ENCODE results near the gene IGFBP2. TPM values are rescaled to one million over a fixed set of nuclear protein-coding genes. Genes with fewer than 3 reads are reported as not detected.

IGFBP2 gene
- total RNA-seq, 3 donors from 2014 or later, result 16.0 to 131 (median 115) TPM

DNA sequence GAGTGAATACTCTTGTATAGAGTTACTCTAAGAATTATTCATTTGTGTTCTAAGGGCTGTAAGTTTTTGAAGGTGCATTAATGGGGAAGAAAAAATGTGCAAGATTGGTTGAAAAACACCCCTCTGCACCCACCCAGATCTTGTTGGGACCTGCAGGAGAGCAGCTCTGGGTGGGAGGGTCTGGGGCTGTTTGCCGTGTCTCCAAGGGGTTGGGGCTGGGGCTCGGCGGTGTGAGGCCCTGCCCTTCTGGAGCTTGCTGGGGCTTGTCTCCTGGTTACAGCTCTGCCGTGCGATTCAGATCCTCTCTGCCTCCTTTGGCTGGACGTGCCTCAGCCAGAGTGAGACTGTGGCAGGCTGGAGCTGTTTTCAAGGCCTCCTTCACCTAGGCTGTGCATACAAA, 26.1 kb downstream of the IGFBP2 start:
- intact Hi-C loops (cut with DNase I; ENCODE audit: low total_unique reads), result no loop called here
- DNase-seq (ENCODE audit: low spot score in 2 of 2), result peak in 1 of 2 donors; percentile 55
- no peaks in the 10 kb centered on the region for H3K4me1 ChIP-seq
- TF ChIP-seq, protein P1, sequence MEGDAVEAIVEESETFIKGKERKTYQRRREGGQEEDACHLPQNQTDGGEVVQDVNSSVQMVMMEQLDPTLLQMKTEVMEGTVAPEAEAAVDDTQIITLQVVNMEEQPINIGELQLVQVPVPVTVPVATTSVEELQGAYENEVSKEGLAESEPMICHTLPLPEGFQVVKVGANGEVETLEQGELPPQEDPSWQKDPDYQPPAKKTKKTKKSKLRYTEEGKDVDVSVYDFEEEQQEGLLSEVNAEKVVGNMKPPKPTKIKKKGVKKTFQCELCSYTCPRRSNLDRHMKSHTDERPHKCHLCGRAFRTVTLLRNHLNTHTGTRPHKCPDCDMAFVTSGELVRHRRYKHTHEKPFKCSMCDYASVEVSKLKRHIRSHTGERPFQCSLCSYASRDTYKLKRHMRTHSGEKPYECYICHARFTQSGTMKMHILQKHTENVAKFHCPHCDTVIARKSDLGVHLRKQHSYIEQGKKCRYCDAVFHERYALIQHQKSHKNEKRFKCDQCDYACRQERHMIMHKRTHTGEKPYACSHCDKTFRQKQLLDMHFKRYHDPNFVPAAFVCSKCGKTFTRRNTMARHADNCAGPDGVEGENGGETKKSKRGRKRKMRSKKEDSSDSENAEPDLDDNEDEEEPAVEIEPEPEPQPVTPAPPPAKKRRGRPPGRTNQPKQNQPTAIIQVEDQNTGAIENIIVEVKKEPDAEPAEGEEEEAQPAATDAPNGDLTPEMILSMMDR (IDR thresholded peaks at IDR 0.05), result no peak
- no peak for TF ChIP-seq POLR2AphosphoS5 (IDR thresholded peaks at IDR 0.05)
- no peak for TF ChIP-seq POLR2A (IDR thresholded peaks at IDR 0.05)
- no peaks in the 10 kb centered on the region for H3K36me3 ChIP-seq
- H3K27me3 ChIP-seq, result no peaks in the 10 kb centered on the region
- no peak overlapping the region for H3K4me3 ChIP-seq
- peak overlapping the region; percentile 48 to 49 for H3K27ac ChIP-seq
- H3K9me3 ChIP-seq, result no peaks in the 10 kb centered on the region

DNA sequence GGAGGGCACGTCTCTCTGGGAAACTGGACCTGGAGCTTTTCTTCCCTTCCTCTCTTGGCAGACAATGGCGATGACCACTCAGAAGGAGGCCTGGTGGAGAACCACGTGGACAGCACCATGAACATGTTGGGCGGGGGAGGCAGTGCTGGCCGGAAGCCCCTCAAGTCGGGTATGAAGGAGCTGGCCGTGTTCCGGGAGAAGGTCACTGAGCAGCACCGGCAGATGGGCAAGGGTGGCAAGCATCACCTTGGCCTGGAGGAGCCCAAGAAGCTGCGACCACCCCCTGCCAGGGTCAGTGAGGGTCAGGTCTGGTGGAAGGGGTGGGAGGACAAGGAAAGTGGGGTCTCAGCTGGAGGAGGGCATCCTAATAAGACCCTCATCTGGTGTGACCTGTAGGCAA, 27.3 kb downstream of the IGFBP2 start:
- no peak for DNase-seq (ENCODE audit: low spot score in 2 of 2)
- no peaks in the 10 kb centered on the region for H3K9me3 ChIP-seq
- H3K4me3 ChIP-seq, result no peak overlapping the region
- H3K36me3 ChIP-seq, result no peaks in the 10 kb centered on the region
- H3K27ac ChIP-seq, result no peak overlapping the region
- TF ChIP-seq POLR2AphosphoS5 (IDR thresholded peaks at IDR 0.05) (no peak), POLR2A (IDR thresholded peaks at IDR 0.05) (no peak)
- TF ChIP-seq, protein P1 (IDR thresholded peaks at IDR 0.05), result no peak
- peaks cover 0 to 1% of the 10 kb centered on the region in 2 donors for H3K4me1 ChIP-seq
- intact Hi-C loops (cut with DNase I; ENCODE audit: low total_unique reads), result loop anchor here (10.0 kb wide), 1 partner anchor 556 kb away; the partner anchor contains the start of gene XRCC5
- no peaks in the 10 kb centered on the region for H3K27me3 ChIP-seq

GRCh38 chr2:216661051-216661450, 27.8 kb downstream of the IGFBP2 start:
- Histone ChIP-seq H3K27me3 (no peaks in the 10 kb centered on the region), H3K9me3 (no peaks in the 10 kb centered on the region), H3K4me3 (no peak overlapping the region), H3K4me1 (peaks cover 0 to 7% of the 10 kb centered on the region in 2 donors), H3K36me3 (no peaks in the 10 kb centered on the region), H3K27ac (no peak overlapping the region)
- no peak for DNase-seq (ENCODE audit: low spot score in 2 of 2)
- intact Hi-C loops (cut with DNase I; ENCODE audit: low total_unique reads), result loop anchor here (10.0 kb wide), 1 partner anchor 556 kb away; the partner anchor contains the start of gene XRCC5
- TF ChIP-seq, protein P1 (IDR thresholded peaks at IDR 0.05), result no peak
- no peak for TF ChIP-seq POLR2A (IDR thresholded peaks at IDR 0.05)
- TF ChIP-seq POLR2AphosphoS5 (IDR thresholded peaks at IDR 0.05), result no peak

DNA sequence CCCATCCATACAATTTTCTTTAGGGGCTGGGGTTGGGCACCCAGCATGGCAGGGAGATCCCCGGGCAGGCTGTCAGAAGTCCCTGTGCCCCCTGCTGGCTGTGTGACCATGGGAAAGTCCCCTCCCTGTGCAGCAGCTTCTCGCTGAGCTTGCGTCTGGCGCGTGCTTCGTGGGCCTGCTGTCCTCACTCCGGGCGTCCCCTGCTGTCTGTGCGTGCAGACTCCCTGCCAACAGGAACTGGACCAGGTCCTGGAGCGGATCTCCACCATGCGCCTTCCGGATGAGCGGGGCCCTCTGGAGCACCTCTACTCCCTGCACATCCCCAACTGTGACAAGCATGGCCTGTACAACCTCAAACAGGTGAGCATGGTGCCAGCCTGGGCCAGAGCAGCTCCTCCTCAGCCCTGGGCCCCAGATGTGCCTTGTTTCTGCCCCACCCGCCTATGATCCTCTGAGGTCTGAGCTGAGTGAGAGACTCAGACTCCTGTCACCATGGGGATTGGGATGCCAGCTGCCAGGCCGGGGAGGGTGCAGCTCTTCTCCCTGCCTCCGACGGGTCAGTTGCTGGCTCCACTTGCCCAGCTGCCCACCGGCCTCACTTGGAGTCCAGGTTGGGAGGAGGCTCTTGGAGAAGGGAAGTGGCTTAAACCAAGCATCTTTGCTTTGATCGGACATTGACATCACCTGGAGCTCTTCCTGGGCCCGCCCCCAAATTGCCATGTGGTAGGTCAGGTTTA, 28.6 kb downstream of the IGFBP2 start:
- TF ChIP-seq POLR2AphosphoS5 (IDR thresholded peaks at IDR 0.05), result no peak
- no peak for TF ChIP-seq POLR2A (IDR thresholded peaks at IDR 0.05)
- TF ChIP-seq, protein P1 (IDR thresholded peaks at IDR 0.05), result no peak
- H3K4me1 ChIP-seq, result peaks cover 0 to 9% of the 10 kb centered on the region in 2 donors

GRCh38 chr2:216663106-216663505, 29.9 kb downstream of the IGFBP2 start:
- no peaks in the 10 kb centered on the region for H3K27me3 ChIP-seq
- H3K9me3 ChIP-seq, result no peaks in the 10 kb centered on the region
- H3K36me3 ChIP-seq, result no peaks in the 10 kb centered on the region
- TF ChIP-seq POLR2AphosphoS5 (IDR thresholded peaks at IDR 0.05) (no peak), POLR2A (IDR thresholded peaks at IDR 0.05) (no peak)
- TF ChIP-seq, protein P1 (IDR thresholded peaks at IDR 0.05), result no peak
- no peak overlapping the region for H3K27ac ChIP-seq
- H3K4me1 ChIP-seq, result peaks cover 0 to 9% of the 10 kb centered on the region in 2 donors
- DNase-seq (ENCODE audit: low spot score in 2 of 2), result no peak
- H3K4me3 ChIP-seq, result no peak overlapping the region
- intact Hi-C loops (cut with DNase I; ENCODE audit: low total_unique reads), result loop anchor here (10.0 kb wide), 1 partner anchor 558 kb away; the partner anchor contains the start of gene XRCC5

More for the DNA sequence above, 28.6 kb downstream of the IGFBP2 start:
- Histone ChIP-seq H3K9me3 (no peaks in the 10 kb centered on the region), H3K27me3 (no peaks in the 10 kb centered on the region), H3K36me3 (no peaks in the 10 kb centered on the region), H3K4me3 (no peak overlapping the region), H3K27ac (no peak overlapping the region)
- intact Hi-C loops (cut with DNase I; ENCODE audit: low total_unique reads), result loop anchor here (10.0 kb wide), 1 partner anchor 557 kb away; the partner anchor contains the start of gene XRCC5
- DNase-seq (ENCODE audit: low spot score in 2 of 2), result no peak

Measured in breast epithelium (tissue), 4 donors.